GM19397 (cell line): ENCODE data around the gene LMBR1L.

ENCODE experiments used
- ATAC-seq: cut with Tn5 transposase; IDR thresholded peaks from one replicate; pipeline ENCODE4 v1.9.1; 2021; ENCODE audit warnings: mild to moderate bottlenecking, moderate library complexity; ENCODE audit not compliant: unreplicated experiment

Gene LMBR1L

DNA sequence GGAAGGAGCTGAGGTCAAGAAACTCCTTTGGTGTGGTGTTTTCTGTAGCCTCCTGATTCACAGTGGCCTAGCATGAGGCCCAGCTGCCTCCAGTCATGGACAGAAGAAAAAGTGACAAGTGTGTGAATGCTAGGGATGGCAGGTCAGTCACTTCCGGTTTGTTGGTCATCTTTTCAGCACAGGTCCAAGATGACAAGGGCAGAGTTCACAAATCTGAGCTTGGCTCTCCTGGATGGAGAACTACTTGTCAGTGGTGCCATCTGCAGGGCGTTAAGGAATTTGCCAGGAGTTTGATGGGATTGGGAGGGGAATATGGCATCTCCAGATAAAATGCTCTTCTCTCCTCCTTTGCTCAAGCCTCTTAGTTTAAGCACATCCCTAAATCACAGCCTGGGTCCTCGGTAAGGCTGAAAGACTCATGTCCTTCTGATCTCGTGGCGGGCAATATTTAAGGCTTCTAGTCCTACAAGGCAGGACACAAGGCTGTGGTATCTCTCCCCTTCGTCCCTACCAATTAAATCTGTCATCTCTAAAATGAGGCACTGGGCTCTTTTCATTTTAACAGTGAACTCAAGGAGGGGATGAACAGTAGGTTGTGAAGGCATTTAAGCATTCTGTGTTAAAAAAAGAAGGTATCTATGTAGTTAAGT, 10.5 kb upstream of the LMBR1L start:
- ATAC-seq: no peak

- ATAC-seq: no peak
These were observed 559 bp upstream of the LMBR1L start for GRCh38 chr12:49111206-49111605.

DNA sequence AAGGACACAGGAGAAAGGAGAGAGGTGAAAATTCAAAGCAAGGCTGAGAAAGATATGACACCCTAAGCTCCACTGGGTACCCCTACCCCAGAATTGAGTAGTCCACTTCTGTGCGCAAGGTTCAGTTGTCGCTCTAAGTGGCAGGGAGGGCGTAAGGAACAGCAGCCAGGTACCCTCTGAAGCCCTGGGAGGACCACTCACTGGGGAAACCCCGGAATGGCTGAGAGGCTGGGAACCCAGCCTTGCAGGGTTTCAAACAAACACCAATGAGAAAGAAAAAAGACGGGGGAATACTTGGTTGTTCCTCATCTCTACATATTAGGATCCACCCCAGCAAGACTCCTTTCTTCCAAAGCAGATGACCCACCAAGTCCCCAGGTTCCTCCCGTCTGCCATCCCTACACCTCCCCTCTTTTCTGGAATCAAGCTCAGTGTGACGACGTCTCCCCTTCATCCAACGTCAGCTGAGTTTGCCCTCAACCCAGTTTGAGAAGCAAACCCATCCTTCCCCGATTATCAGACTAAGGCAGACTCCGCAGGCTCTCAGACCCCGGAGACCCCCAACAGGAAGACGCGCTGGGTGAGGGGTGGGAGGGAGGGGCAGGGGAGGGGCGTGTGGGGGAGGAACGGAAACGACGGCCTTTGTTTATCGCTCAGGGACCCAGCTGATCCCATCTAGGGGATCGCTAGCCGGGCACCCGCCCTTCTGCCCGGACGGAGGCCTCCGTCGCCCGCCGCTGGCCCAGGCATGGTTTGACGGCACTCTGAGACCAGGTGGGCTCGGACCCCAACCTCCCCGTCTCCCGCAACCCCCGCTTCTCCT, 795 bp downstream of the LMBR1L start:
- peak; percentile 6 for ATAC-seq

DNA sequence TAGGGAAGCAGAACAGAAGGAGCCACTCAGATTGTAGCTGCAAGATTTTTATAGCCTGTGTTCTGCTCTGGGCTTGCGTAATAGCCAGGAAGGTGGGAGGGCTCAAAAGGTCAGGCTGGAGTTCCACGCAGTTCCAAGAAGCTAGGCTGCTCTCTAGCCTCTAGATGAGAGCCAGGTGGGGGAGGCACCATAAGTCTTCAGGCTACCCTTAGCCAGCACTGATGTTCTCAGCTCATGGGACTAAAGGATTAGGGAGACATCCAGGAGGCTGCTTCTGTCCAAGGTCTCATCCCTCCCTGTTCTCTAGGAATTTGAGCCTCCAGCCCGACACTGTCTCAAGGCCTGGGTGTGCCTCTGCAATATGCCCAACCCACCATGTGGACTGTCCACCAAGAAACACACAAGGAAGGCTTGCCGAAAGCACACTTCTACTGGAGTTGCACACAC, 1.7 kb downstream of the LMBR1L start:
- ATAC-seq: no peak

GRCh38 chr12:49105504-49106084, 5.1 kb downstream of the LMBR1L start:
- ATAC-seq: no peak

GRCh38 chr12:49104822-49105221, 5.8 kb downstream of the LMBR1L start:
- ATAC-seq: no peak

- ATAC-seq: no peak
These were observed 10.3 kb downstream of the LMBR1L start for GRCh38 chr12:49100380-49100779.

DNA sequence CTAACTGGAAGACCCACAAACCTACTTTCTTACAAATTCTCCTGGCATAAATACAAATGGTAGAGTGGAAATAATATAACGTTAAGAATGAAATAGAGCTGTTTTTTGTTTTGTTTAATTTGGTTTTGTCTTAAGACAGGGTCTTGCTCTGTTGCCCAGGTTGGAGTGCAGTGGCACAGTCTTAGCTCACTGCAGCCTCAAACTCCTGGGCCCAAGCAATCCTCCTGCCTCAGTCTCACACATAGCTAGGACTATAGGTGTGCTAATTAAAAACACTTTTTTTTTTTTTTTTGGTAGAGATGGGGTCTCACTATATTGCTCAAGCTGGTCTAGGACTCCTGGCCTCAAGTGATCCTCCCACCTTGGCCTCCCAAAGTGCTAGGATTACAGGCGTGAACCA, 11.9 kb downstream of the LMBR1L start:
- ATAC-seq: no peak

DNA sequence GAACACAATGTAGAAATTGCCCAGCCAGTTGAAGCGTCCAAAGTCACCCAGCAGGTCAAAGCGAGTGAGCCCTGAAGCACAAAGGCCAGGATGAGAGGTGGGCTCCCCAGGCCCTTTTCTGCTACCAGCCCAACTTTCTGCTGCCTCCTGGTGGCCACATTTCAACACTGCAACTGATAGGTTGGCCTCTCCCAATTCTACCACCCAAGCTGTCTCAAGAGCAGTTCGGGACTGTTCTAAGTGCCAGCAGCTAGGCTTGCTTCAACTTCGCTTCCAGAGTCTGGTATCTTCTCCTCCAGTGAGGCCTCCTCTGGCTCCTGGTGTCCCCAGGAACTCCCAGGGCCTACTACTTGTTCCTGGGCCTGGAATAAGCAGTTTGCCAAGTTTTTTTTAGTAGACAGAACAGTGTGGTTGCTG, 12.6 kb downstream of the LMBR1L start:
- no peak for ATAC-seq

DNA sequence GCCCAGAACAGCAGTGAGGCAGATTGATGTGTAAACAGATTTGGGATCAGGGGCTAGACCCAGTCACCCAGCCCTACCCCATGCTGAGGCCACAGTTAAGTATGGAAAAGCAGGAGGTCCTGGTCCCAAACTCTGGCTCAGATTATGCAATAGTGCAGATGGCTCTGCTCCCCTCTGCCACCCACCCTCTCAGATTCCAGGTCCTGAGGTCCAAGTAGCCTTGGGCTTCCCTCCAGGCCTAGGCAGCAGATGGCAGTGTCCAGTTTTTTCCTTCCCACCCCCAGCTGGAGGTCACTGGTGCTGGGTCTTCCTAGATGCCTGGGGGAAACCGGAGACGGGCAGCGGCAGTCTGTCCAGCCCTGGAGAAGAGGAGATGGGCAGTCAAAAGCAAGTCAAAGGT, 13.3 kb downstream of the LMBR1L start:
- no peak for ATAC-seq

- no peak for ATAC-seq
These were observed 15.7 kb downstream of the LMBR1L start for GRCh38 chr12:49094975-49095365.

DNA sequence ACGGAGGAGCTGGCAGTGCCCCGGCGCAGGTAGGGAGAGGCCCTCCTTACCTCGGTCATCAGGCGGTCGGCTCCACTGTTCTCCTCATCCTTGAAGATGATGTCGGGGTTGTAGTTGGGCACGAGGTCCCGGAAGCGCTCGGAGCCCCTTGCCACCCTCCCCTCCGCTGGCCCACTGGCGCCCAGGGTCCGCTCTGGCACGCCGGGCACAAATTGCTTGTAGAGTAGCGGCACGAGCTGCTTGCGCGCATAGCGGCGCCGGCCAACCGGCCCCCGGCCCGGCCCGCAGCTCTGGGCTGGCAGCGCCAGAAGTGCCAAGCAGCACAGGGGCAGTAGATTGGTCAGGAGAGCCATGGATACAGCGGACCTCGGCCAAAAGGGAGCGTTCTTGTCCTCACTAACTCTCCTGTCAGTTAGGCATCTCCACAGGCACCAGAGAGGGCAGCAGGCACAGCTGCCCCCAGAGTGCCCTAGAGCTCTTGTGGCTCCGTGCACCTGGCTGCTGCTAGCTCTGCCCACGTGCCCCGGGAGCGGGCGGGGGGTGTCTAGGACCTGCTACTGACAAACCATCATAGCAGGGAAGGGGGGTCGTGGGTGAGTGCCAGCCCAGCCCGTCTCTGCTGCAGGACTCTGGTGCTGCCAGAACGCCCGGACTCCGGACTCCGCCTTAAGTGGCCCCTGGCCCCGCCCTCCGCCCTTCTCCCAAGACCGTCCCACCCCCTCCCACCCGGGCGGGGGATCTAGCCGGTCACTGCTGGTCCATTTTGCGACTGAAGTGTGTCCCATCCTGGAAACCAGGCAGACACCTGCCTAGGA, 16.3 kb downstream of the LMBR1L start, which contains the start of gene DHH:
Gene DHH, minus strand, starts transcription at position 642 of the 815 bp plus-strand sequence. Its CDS starts 289 bp downstream, at position 353.
- no peak for ATAC-seq

DNA sequence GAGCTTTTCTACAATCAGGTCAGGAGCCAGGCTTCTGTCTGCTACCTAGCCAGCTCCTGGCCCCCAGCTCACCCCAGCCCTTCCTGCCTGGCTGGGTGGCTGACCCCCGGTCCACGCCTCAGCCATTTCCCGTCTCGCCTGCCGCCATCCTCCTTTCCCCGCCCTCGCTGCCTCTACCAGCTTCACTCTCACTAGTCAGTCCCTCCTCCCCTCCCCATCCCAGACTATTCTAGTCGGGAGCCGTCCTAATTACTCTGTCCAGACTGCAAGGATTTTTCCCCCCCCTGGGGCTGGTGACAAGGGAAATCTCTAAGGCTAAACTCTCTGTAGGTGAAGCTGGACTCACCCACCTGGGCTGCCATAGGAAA, 16.9 kb downstream of the LMBR1L start:
- ATAC-seq: no peak

GRCh38 chr12:49092816-49093406, 17.7 kb downstream of the LMBR1L start:
- no peak for ATAC-seq

- no peak for ATAC-seq
These were observed 18.4 kb downstream of the LMBR1L start for GRCh38 chr12:49092086-49092815.

DNA sequence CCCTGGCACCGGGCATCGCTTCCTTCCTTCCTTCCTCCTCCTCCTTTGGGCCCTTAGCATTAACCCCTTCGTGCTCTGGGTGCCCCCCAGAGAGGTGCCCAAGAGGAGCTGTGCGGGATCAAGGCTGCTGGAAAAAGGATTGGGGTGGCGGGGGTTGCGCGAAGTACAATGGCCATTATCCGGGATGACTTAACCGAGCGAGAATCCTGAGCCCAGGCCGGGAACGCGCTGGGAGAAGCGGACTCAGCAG, 18.9 kb downstream of the LMBR1L start:
- ATAC-seq: no peak

DNA sequence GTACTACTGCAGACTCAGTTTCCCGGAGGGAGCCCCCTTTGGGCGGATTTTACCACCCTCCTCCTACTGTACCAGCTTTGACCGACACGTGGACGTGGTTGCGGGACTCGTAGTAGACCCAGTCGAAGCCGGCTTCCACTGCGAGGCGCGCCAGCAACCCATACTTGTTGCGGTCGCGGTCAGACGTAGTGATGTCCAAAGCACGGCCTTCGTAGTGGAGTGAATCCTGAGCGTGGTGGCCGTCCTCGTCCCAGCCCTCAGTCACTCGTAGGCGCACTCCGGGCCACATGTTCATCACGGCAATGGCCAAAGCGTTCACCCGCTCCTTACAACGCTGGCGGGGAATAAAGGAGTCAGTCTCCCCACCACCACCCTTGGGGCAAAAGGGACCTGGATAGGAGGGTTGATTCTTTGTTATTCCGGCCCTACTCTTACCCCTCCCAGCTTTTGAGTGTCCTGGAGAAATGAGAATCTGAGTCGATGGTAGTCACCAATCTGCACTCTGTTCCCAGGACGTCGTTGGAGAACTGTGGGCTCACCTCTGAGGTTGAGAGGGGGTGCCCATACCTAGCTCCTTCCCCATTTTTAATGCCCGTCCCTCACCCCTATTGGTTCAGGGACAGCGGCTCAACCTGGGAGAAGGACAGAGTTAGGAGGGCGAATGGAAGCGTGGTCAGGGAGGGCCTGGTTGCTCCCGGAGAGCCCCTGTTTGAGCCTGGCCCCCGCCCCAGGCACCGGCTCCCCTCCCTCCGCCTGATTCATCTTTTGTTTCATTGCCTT, 19.4 kb downstream of the LMBR1L start:
- no peak for ATAC-seq

DNA sequence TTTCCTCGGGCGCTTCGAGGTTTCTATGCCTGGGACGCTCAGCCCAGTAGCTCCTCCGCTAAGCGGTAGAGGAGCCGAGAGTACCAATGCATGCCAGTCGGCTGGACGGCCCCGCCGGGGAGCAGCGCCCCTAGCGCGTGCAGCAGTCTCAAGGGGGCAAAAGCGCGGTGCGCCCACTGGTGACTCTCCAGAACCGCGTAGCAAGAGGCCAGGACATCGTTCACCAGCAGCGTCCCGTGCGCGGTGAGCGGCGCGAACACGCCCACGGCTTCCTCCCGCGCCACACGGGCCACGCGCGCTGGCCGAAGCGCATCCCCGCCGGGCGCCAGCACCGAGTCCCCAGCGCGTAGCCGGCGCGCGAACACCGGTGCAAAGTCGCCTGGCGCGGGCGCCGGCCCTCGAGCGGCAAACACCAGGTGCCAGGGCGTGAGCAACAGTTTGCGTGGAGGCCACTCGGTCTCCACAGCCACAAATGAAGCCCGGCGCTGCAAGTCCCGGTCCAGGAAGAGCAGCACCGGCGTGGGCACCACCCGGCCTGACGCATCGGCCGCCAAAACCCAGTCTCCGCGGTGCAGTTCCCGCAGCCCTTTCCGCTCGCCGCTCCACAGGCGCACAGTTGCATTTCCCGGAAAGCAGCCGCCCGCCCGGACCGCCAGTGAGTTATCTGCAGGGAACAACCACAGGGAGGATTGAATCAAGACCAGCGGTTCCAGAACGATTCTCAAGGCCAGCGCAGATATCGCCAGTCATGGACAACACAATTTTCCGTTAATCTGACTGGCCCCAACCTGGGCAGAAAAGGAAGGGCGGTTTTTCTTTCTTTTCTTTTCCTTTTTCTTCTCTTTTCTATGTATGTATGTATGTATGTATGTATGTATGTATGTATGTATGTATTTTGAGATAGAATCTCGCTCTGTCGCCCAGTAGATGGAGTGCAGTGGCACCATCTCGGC, 20.6 kb downstream of the LMBR1L start:
- ATAC-seq: no peak
